Measurements from ENCODE around the gene PDK4.
"Not testable (repeated sequence)": the region's sequence is repeated elsewhere in the genome, so short reads cannot be mapped to it uniquely, and the experiment has no call there.

Gene PDK4

GRCh38 chr7:95608359-95609173, 12.2 kb upstream of the PDK4 start:
- no peaks in the 10 kb centered on the region for H3K36me3 ChIP-seq (ENCODE audit: insufficient read depth, low read length)
- no peaks in the 10 kb centered on the region for H3K27me3 ChIP-seq (ENCODE audit: insufficient read depth, low read length, poor library complexity)
- no peak overlapping the region; the same call in 1 of the 2 replicates for H3K4me2 ChIP-seq (ENCODE audit: insufficient read depth, low read length)
- no peaks in the 10 kb centered on the region for H4K20me1 ChIP-seq (ENCODE audit: insufficient read depth, low read length)
- H3K79me2 ChIP-seq (ENCODE audit: insufficient read depth, low read length): no peaks in the 10 kb centered on the region
- peak overlapping the region; percentile 54 for H2AFZ ChIP-seq (ENCODE audit: low read depth, low read length)
- H3K4me1 ChIP-seq (ENCODE audit: insufficient read depth, low read length): peaks cover 49% of the 10 kb centered on the region
- no peak for TF ChIP-seq EZH2 (IDR thresholded peaks at IDR 0.05; ENCODE audit: borderline replicate concordance, low read depth, low read length, severe bottlenecking)
- TF ChIP-seq CTCF (IDR thresholded peaks at IDR 0.05; ENCODE audit: borderline replicate concordance, extremely low read depth, low read length, poor library complexity, severe bottlenecking): no peak
- no peak overlapping the region for H3K9ac ChIP-seq (ENCODE audit: low read depth, low read length)
- no peak for DNase-seq
- H3K27ac ChIP-seq (ENCODE audit: low read length): peak overlapping the region; percentile 65
- no peak overlapping the region for H3K4me3 ChIP-seq (ENCODE audit: low read depth in 1 of 2, low read length in 2 of 2)
- peaks cover 4% of the 10 kb centered on the region for H3K9me3 ChIP-seq (ENCODE audit: insufficient read depth, low read length, severe bottlenecking)
- peak; percentile 17; the same call in 1 of the 3 replicates for ATAC-seq (ENCODE audit: insufficient read depth, low read depth)

DNA sequence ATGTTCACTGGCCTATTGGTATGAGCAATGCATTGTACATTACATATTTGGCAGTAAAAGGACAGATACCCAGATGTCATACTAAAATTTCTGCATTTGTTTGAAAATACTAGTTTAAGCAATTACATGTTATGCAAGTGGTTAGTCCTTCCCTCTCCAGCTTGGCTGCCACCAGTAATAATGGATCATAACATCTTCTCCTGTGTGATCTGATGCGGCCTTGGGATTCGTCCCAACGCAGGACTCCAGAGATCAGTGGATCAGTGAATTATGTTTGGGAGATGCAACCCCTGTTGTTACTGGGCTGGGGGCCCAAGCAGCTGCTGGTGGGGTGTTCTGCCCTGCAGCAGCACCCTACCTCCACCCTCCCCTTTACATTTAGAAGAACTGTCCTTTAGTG, 11.2 kb upstream of the PDK4 start:
- Histone ChIP-seq H3K4me1 (ENCODE audit: insufficient read depth, low read length) (peaks cover 49% of the 10 kb centered on the region), H3K27me3 (ENCODE audit: insufficient read depth, low read length, poor library complexity) (no peaks in the 10 kb centered on the region), H3K4me3 (ENCODE audit: low read depth in 1 of 2, low read length in 2 of 2) (no peak overlapping the region), H3K79me2 (ENCODE audit: insufficient read depth, low read length) (no peaks in the 10 kb centered on the region), H3K9me3 (ENCODE audit: insufficient read depth, low read length, severe bottlenecking) (peaks cover 4% of the 10 kb centered on the region), H3K9ac (ENCODE audit: low read depth, low read length) (peak overlapping the region; percentile 20; the same call in 1 of the 2 replicates), H3K36me3 (ENCODE audit: insufficient read depth, low read length) (no peaks in the 10 kb centered on the region), H2AFZ (ENCODE audit: low read depth, low read length) (no peak overlapping the region), H3K4me2 (ENCODE audit: insufficient read depth, low read length) (no peak overlapping the region), H3K27ac (ENCODE audit: low read length) (peak overlapping the region; percentile 74), H4K20me1 (ENCODE audit: insufficient read depth, low read length) (no peaks in the 10 kb centered on the region)
- TF ChIP-seq EZH2 (IDR thresholded peaks at IDR 0.05; ENCODE audit: borderline replicate concordance, low read depth, low read length, severe bottlenecking) (no peak), CTCF (IDR thresholded peaks at IDR 0.05; ENCODE audit: borderline replicate concordance, extremely low read depth, low read length, poor library complexity, severe bottlenecking) (no peak)
- DNase-seq (no peak), ATAC-seq (ENCODE audit: insufficient read depth, low read depth) (no peak)

DNA sequence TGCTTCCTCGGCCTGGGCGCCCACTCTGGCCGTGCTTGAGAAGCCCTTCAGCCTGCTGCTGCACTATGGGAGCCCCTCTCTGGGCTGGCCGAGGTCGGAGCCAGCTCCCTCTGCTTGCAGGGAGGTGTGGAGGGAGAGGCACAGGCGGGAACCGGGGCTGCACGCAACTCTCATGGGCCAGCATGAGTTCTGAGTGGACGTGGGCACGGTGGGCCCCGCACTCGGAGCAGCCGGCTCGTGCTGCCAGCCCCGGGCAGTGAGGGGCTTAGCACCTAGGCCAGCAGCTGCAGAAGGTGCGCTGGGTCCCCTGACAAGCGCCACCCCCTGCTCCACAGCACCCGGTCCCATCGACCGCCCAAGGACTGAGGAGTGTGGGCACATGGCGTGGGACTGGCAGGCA, 9.0 kb upstream of the PDK4 start:
- H2AFZ ChIP-seq (ENCODE audit: low read depth, low read length): no peak overlapping the region
- H3K27ac ChIP-seq (ENCODE audit: low read length): peak overlapping the region; percentile 60; the same call in 1 of the 2 replicates
- H4K20me1 ChIP-seq (ENCODE audit: insufficient read depth, low read length): no peaks in the 10 kb centered on the region
- ATAC-seq (ENCODE audit: insufficient read depth, low read depth) (no peak), DNase-seq (no peak)
- H3K9me3 ChIP-seq (ENCODE audit: insufficient read depth, low read length, severe bottlenecking): peaks cover 4% of the 10 kb centered on the region
- H3K27me3 ChIP-seq (ENCODE audit: insufficient read depth, low read length, poor library complexity): no peaks in the 10 kb centered on the region
- H3K79me2 ChIP-seq (ENCODE audit: insufficient read depth, low read length): no peaks in the 10 kb centered on the region
- no peak overlapping the region for H3K4me3 ChIP-seq (ENCODE audit: low read depth in 1 of 2, low read length in 2 of 2)
- TF ChIP-seq EZH2 (IDR thresholded peaks at IDR 0.05; ENCODE audit: borderline replicate concordance, low read depth, low read length, severe bottlenecking) (no peak), CTCF (IDR thresholded peaks at IDR 0.05; ENCODE audit: borderline replicate concordance, extremely low read depth, low read length, poor library complexity, severe bottlenecking) (no peak)
- no peaks in the 10 kb centered on the region for H3K36me3 ChIP-seq (ENCODE audit: insufficient read depth, low read length)
- H3K4me1 ChIP-seq (ENCODE audit: insufficient read depth, low read length): peaks cover 49% of the 10 kb centered on the region
- no peak overlapping the region for H3K4me2 ChIP-seq (ENCODE audit: insufficient read depth, low read length)
- H3K9ac ChIP-seq (ENCODE audit: low read depth, low read length): no peak overlapping the region

GRCh38 chr7:95604811-95605210, 8.5 kb upstream of the PDK4 start:
- H3K4me3 ChIP-seq (ENCODE audit: low read depth in 1 of 2, low read length in 2 of 2); H3K9me3 ChIP-seq (ENCODE audit: insufficient read depth, low read length, severe bottlenecking); H3K79me2 ChIP-seq (ENCODE audit: insufficient read depth, low read length); H3K36me3 ChIP-seq (ENCODE audit: insufficient read depth, low read length); H4K20me1 ChIP-seq (ENCODE audit: insufficient read depth, low read length); H3K4me2 ChIP-seq (ENCODE audit: insufficient read depth, low read length); H3K27ac ChIP-seq (ENCODE audit: low read length); H3K27me3 ChIP-seq (ENCODE audit: insufficient read depth, low read length, poor library complexity); H2AFZ ChIP-seq (ENCODE audit: low read depth, low read length); H3K9ac ChIP-seq (ENCODE audit: low read depth, low read length); ATAC-seq (ENCODE audit: insufficient read depth, low read depth); DNase-seq: not testable (repeated sequence)
- H3K4me1 ChIP-seq (ENCODE audit: insufficient read depth, low read length): peaks cover 47% of the 10 kb centered on the region

DNA sequence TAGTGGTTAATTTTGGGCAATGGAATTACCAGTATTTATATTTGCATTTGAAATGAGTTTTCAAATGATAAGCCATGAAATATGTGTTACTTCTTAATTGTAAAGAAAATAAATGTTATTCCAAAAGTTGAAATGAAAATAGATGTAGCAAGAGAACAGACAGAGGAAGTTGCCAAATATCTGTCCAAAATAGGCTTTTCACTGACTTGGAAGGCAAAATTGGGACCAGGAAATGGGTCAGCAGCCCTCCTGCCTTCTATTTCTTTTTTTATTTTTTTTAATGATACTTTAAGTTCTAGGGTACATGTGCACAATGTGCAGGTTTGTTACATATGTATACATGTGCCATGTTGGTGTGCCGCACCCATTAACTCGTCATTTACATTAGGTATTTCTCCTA, 8.1 kb upstream of the PDK4 start:
- not testable (repeated sequence) for ATAC-seq (ENCODE audit: insufficient read depth, low read depth); H3K9ac ChIP-seq (ENCODE audit: low read depth, low read length); H3K9me3 ChIP-seq (ENCODE audit: insufficient read depth, low read length, severe bottlenecking); H3K36me3 ChIP-seq (ENCODE audit: insufficient read depth, low read length); H3K27me3 ChIP-seq (ENCODE audit: insufficient read depth, low read length, poor library complexity); H2AFZ ChIP-seq (ENCODE audit: low read depth, low read length); H3K79me2 ChIP-seq (ENCODE audit: insufficient read depth, low read length); H3K4me2 ChIP-seq (ENCODE audit: insufficient read depth, low read length); DNase-seq; H3K27ac ChIP-seq (ENCODE audit: low read length); H3K4me3 ChIP-seq (ENCODE audit: low read depth in 1 of 2, low read length in 2 of 2); H4K20me1 ChIP-seq (ENCODE audit: insufficient read depth, low read length)
- H3K4me1 ChIP-seq (ENCODE audit: insufficient read depth, low read length): peaks cover 43% of the 10 kb centered on the region
